HEK293 (cell line): ENCODE measurements around the gene ANKRD11.

Source experiments
- GLI2 ChIP-seq: fragments of 450-650 bp; formaldehyde crosslinking; IDR thresholded peaks from 2 replicates; pipeline ENCODE4; 2017; ENCODE audit warnings: missing biosample characterization, missing genetic modification characterization, low read depth, borderline replicate concordance
- GLIS1 ChIP-seq: fragments of 450-650 bp; formaldehyde crosslinking; IDR thresholded peaks from 2 replicates; pipeline ENCODE4 v1.5.1; 2016; ENCODE audit warnings: missing biosample characterization, missing genetic modification characterization
- HOXC10 ChIP-seq: sonication (generic); formaldehyde crosslinking; IDR thresholded peaks from 2 replicates; pipeline ENCODE4 v1.8.1; 2023; ENCODE audit warnings: mild to moderate bottlenecking, missing genetic modification reagents
- MEIS1 ChIP-seq: sonication (generic); formaldehyde crosslinking; IDR thresholded peaks from 2 replicates; pipeline ENCODE4 v1.8.1; 2022; ENCODE audit warnings: missing genetic modification reagents, mild to moderate bottlenecking, borderline replicate concordance
- MZF1 ChIP-seq: fragments of 450-650 bp; formaldehyde crosslinking; IDR thresholded peaks from 2 replicates; pipeline ENCODE4 v1.5.1; 2017; ENCODE audit warnings: missing biosample characterization, missing genetic modification characterization, borderline replicate concordance
- OSR2 ChIP-seq: fragments of 450-650 bp; formaldehyde crosslinking; IDR thresholded peaks from 2 replicates; pipeline ENCODE4 v1.5.1; 2016; ENCODE audit warnings: missing biosample characterization, missing genetic modification characterization
- OVOL3 ChIP-seq: fragments of 450-650 bp; formaldehyde crosslinking; IDR thresholded peaks from 2 replicates; pipeline ENCODE4 v1.5.1; 2016; ENCODE audit warnings: missing biosample characterization, missing genetic modification characterization
- SCRT2 ChIP-seq: fragments of 450-650 bp; formaldehyde crosslinking; IDR thresholded peaks from 2 replicates; pipeline ENCODE4 v1.5.1; 2016; ENCODE audit warnings: missing biosample characterization, missing genetic modification characterization
- SP2 ChIP-seq: fragments of 450-650 bp; formaldehyde crosslinking; IDR thresholded peaks from 2 replicates; pipeline ENCODE4 v1.5.1; 2016; ENCODE audit warnings: missing biosample characterization, missing genetic modification characterization
- SP7 ChIP-seq: fragments of 450-650 bp; formaldehyde crosslinking; IDR thresholded peaks from 2 replicates; pipeline ENCODE4 v1.5.1; 2016; ENCODE audit warnings: missing biosample characterization, missing genetic modification characterization
- YY2 ChIP-seq: fragments of 450-650 bp; formaldehyde crosslinking; IDR thresholded peaks from 2 replicates; pipeline ENCODE4 v1.5.1; 2016; ENCODE audit warnings: missing biosample characterization, missing genetic modification characterization
- ZFP37 ChIP-seq: fragments of 450-650 bp; formaldehyde crosslinking; IDR thresholded peaks from 2 replicates; pipeline ENCODE4 v1.5.1; 2016; ENCODE audit warnings: missing biosample characterization, missing genetic modification characterization
- ZNF10 ChIP-seq: fragments of 450-650 bp; formaldehyde crosslinking; IDR thresholded peaks from 2 replicates; pipeline ENCODE4 v1.5.1; 2017; ENCODE audit warnings: missing biosample characterization, missing genetic modification characterization
- ZNF121 ChIP-seq: fragments of 450-650 bp; formaldehyde crosslinking; IDR thresholded peaks from 2 replicates; pipeline ENCODE4 v1.5.1; 2016; ENCODE audit warnings: missing biosample characterization, missing genetic modification characterization
- ZNF140 ChIP-seq: fragments of 450-650 bp; formaldehyde crosslinking; IDR thresholded peaks from 2 replicates; pipeline ENCODE4 v1.5.1; 2016; ENCODE audit warnings: missing biosample characterization, missing genetic modification characterization
- ZNF146 ChIP-seq: fragments of 450-650 bp; formaldehyde crosslinking; IDR thresholded peaks from 2 replicates; pipeline ENCODE4 v1.5.1; 2016; ENCODE audit warnings: missing biosample characterization, missing genetic modification characterization
- ZNF169 ChIP-seq: fragments of 450-650 bp; formaldehyde crosslinking; IDR thresholded peaks from 2 replicates; pipeline ENCODE4 v1.5.1; 2016; ENCODE audit warnings: missing biosample characterization, missing genetic modification characterization
- ZNF214 ChIP-seq: fragments of 450-650 bp; formaldehyde crosslinking; IDR thresholded peaks from 2 replicates; pipeline ENCODE4 v1.5.1; 2017; ENCODE audit warnings: missing biosample characterization, mild to moderate bottlenecking, missing genetic modification characterization, borderline replicate concordance
- ZNF223 ChIP-seq: fragments of 450-650 bp; formaldehyde crosslinking; IDR thresholded peaks from 2 replicates; pipeline ENCODE4 v1.5.1; 2016; ENCODE audit warnings: missing biosample characterization, missing genetic modification characterization
- ZNF239 ChIP-seq: fragments of 450-650 bp; formaldehyde crosslinking; IDR thresholded peaks from 2 replicates; pipeline ENCODE4 v1.5.1; 2016; ENCODE audit warnings: missing biosample characterization, missing genetic modification characterization
- ZNF341 ChIP-seq: fragments of 450-650 bp; formaldehyde crosslinking; IDR thresholded peaks from 2 replicates; pipeline ENCODE4; 2016; ENCODE audit warnings: low read depth, missing biosample characterization, missing genetic modification characterization
- ZNF354C ChIP-seq: fragments of 450-650 bp; formaldehyde crosslinking; IDR thresholded peaks from 2 replicates; pipeline ENCODE4 v1.5.1; 2016; ENCODE audit warnings: missing biosample characterization, missing genetic modification characterization, low read depth, borderline replicate concordance
- ZNF426 ChIP-seq: fragments of 450-650 bp; formaldehyde crosslinking; IDR thresholded peaks from 2 replicates; pipeline ENCODE4 v1.5.1; 2017; ENCODE audit warnings: missing biosample characterization, missing genetic modification characterization, mild to moderate bottlenecking, inconsistent platforms, moderate library complexity
- ZNF433 ChIP-seq: fragments of 450-650 bp; formaldehyde crosslinking; IDR thresholded peaks from 2 replicates; pipeline ENCODE4 v1.5.1; 2016; ENCODE audit warnings: missing biosample characterization, missing genetic modification characterization, low read depth
- ZNF501 ChIP-seq: fragments of 450-650 bp; formaldehyde crosslinking; IDR thresholded peaks from 2 replicates; pipeline ENCODE4 v1.5.1; 2016; ENCODE audit warnings: missing biosample characterization, missing genetic modification characterization
- ZNF521 ChIP-seq: fragments of 450-650 bp; formaldehyde crosslinking; IDR thresholded peaks from 2 replicates; pipeline ENCODE4 v1.5.1; 2017; ENCODE audit warnings: missing biosample characterization, mild to moderate bottlenecking, missing genetic modification characterization
- ZNF548 ChIP-seq: fragments of 450-650 bp; formaldehyde crosslinking; IDR thresholded peaks from 2 replicates; pipeline ENCODE4 v1.5.1; 2016; ENCODE audit warnings: missing biosample characterization, missing genetic modification characterization
- ZNF558 ChIP-seq: fragments of 450-650 bp; formaldehyde crosslinking; IDR thresholded peaks from 2 replicates; pipeline ENCODE4 v1.5.1; 2016; ENCODE audit warnings: missing biosample characterization, missing genetic modification characterization
- ZNF561 ChIP-seq: fragments of 450-650 bp; IDR thresholded peaks from 2 replicates; pipeline ENCODE4 v1.5.1; 2018; ENCODE audit warnings: missing biosample characterization, missing genetic modification characterization, borderline replicate concordance
- ZNF600 ChIP-seq: fragments of 450-650 bp; formaldehyde crosslinking; IDR thresholded peaks from 2 replicates; pipeline ENCODE4 v1.5.1; 2016; ENCODE audit warnings: missing biosample characterization, missing genetic modification characterization
- ZNF610 ChIP-seq: fragments of 450-650 bp; formaldehyde crosslinking; IDR thresholded peaks from 2 replicates; pipeline ENCODE4 v1.5.1; 2016; ENCODE audit warnings: missing biosample characterization, missing genetic modification characterization, borderline replicate concordance
- ZNF654 ChIP-seq: fragments of 450-650 bp; formaldehyde crosslinking; IDR thresholded peaks from 2 replicates; pipeline ENCODE4 v1.5.1; 2016; ENCODE audit warnings: low read depth, missing biosample characterization, missing genetic modification characterization
- ZNF658 ChIP-seq: fragments of 450-650 bp; formaldehyde crosslinking; IDR thresholded peaks from 2 replicates; pipeline ENCODE4; 2016; ENCODE audit warnings: missing biosample characterization, missing genetic modification characterization
- ZNF677 ChIP-seq: fragments of 450-650 bp; IDR thresholded peaks from 2 replicates; pipeline ENCODE4 v1.5.0; 2018; ENCODE audit warnings: missing biosample characterization, mild to moderate bottlenecking, missing genetic modification characterization, moderate library complexity
- ZNF707 ChIP-seq: fragments of 450-650 bp; formaldehyde crosslinking; IDR thresholded peaks from 2 replicates; pipeline ENCODE4 v1.5.1; 2016; ENCODE audit warnings: missing biosample characterization, missing genetic modification characterization
- ZNF777 ChIP-seq: fragments of 450-650 bp; formaldehyde crosslinking; IDR thresholded peaks from 2 replicates; pipeline ENCODE4 v1.5.1; 2017; ENCODE audit warnings: missing biosample characterization, missing genetic modification characterization, borderline replicate concordance
- ZNF791 ChIP-seq: fragments of 450-650 bp; formaldehyde crosslinking; IDR thresholded peaks from 2 replicates; pipeline ENCODE4 v1.5.1; 2016; ENCODE audit warnings: missing biosample characterization, missing genetic modification characterization
- ZNF843 ChIP-seq: fragments of 450-650 bp; formaldehyde crosslinking; IDR thresholded peaks from 2 replicates; pipeline ENCODE4 v1.5.1; 2016; ENCODE audit warnings: missing biosample characterization, missing genetic modification characterization
- ZSCAN23 ChIP-seq: fragments of 450-650 bp; formaldehyde crosslinking; IDR thresholded peaks from 2 replicates; pipeline ENCODE4 v1.5.1; 2016; ENCODE audit warnings: missing biosample characterization, missing genetic modification characterization
- TF ChIP-seq, protein P1 (sequence below): fragments of 450-650 bp; formaldehyde crosslinking; IDR thresholded peaks from 2 replicates; pipeline ENCODE4 v1.5.1; 2016; ENCODE audit warnings: missing biosample characterization, missing genetic modification characterization
- TF ChIP-seq, protein P2 (sequence below): fragments of 450-650 bp; formaldehyde crosslinking; IDR thresholded peaks from 2 replicates; pipeline ENCODE4 v1.5.1; 2016; ENCODE audit warnings: missing biosample characterization, missing genetic modification characterization

Gene ANKRD11

DNA sequence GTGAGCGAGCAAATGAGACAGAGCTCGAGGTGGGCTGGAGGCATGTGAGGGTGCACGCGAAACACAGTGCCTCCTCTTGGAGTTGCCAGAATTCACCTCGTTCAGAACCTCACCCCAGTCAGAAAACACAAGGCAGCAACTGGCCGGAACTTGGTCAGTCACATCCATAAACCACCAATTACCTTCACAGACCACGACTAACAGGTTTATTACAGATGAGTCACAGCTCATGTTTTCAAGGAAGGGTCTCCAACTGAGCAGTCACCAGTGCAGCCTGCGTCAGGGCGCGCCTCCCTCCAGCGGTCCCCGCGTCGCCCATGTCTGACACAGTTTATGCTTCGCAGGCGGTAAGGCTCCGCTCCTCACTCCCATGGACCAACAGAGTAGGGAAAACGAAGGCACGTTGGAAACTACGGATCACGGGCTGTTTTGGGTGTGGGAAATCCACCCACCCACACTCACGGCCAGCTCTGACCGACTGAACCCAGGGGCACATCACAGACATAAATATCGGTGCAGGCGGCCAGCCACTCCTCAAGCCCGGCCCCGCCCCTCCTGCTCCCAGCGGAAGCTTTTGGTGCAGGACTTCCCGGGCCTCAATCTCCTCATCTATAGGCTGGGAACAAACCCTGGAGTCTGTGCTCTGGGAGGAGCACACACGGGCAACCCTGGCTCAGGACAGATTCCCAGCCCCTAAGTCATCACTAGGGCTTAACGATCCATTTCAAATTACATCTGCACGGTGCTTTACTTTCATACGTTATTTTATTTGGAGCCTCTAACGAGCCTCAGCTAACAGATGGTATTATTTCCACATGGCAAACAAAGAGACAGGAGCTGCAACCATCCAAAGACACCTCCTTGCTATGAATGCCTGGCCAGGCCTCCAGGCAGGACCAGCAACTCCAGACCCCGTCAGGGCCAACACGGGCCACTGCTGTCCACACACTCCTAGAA lies 146.6 kb downstream of the ANKRD11 start (continued):
- TF ChIP-seq, protein P1, sequence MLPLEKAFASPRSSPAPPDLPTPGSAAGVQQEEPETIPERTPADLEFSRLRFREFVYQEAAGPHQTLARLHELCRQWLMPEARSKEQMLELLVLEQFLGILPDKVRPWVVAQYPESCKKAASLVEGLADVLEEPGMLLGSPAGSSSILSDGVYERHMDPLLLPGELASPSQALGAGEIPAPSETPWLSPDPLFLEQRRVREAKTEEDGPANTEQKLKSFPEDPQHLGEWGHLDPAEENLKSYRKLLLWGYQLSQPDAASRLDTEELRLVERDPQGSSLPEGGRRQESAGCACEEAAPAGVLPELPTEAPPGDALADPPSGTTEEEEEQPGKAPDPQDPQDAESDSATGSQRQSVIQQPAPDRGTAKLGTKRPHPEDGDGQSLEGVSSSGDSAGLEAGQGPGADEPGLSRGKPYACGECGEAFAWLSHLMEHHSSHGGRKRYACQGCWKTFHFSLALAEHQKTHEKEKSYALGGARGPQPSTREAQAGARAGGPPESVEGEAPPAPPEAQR: no peak
- TF ChIP-seq ZNF654: no peak
- 0 out of 2 replicates have a peak, but pooled peaks have one; percentile 22 for TF ChIP-seq ZNF10
- TF ChIP-seq ZNF791 (tag by site-specific recombination): no peak
- TF ChIP-seq OSR2: no peak
- no peak for TF ChIP-seq ZNF426 (tag by site-specific recombination)
- TF ChIP-seq YY2 (tag by site-specific recombination): no peak
- TF ChIP-seq SCRT2: peak; percentile 86
- TF ChIP-seq GLIS1: peak; percentile 79
- TF ChIP-seq ZNF843 (tag by site-specific recombination): no peak
- no peak for TF ChIP-seq ZNF777 (tag by site-specific recombination)
- peak; percentile 34; the same call in 1 of the 2 replicates for TF ChIP-seq SP2
- no peak for TF ChIP-seq ZNF140
- TF ChIP-seq ZNF610 (tag by site-specific recombination): no peak
- TF ChIP-seq ZNF548 (tag by site-specific recombination): no peak
- peak; percentile 78 for TF ChIP-seq ZNF600
- no peak for TF ChIP-seq ZNF214
- TF ChIP-seq ZSCAN23 (tag by site-specific recombination): no peak
- TF ChIP-seq ZNF169: no peak
- TF ChIP-seq HOXC10 (CRISPR knock-in tag): no peak
- peak; percentile 43; the same call in 1 of the 2 replicates for TF ChIP-seq ZNF223 (tag by site-specific recombination)
- TF ChIP-seq ZNF707 (tag by site-specific recombination): no peak
- no peak for TF ChIP-seq GLI2 (tag by site-specific recombination)
- no peak for TF ChIP-seq ZNF433
- peak; percentile 89 for TF ChIP-seq SP7 (tag by site-specific recombination)
- peak; percentile 61; the same call in 1 of the 2 replicates for TF ChIP-seq ZNF121
- no peak for TF ChIP-seq ZNF558
- TF ChIP-seq ZNF561 (tag by site-specific recombination): no peak
- TF ChIP-seq, protein P2, sequence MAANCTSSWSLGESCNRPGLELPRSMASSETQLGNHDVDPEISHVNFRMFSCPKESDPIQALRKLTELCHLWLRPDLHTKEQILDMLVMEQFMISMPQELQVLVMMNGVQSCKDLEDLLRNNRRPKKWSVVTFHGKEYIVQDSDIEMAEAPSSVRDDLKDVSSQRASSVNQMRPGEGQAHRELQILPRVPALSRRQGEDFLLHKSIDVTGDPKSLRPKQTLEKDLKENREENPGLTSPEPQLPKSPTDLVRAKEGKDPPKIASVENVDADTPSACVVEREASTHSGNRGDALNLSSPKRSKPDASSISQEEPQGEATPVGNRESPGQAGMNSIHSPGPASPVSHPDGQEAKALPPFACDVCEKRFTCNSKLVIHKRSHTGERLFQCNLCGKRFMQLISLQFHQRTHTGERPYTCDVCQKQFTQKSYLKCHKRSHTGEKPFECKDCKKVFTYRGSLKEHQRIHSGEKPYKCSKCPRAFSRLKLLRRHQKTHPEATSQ (tag by site-specific recombination): no peak
- TF ChIP-seq MEIS1 (CRISPR knock-in tag): no peak
- no peak for TF ChIP-seq OVOL3 (tag by site-specific recombination)
- no peak for TF ChIP-seq ZNF501
- no peak for TF ChIP-seq ZNF521 (tag by site-specific recombination)
- no peak for TF ChIP-seq ZNF677 (tag by site-specific recombination)
- no peak for TF ChIP-seq ZNF146 (tag by site-specific recombination)
- TF ChIP-seq ZNF354C: no peak
- no peak for TF ChIP-seq ZNF341
- TF ChIP-seq ZNF239: no peak
- TF ChIP-seq MZF1: no peak
- no peak for TF ChIP-seq ZNF658 (tag by site-specific recombination)
- no peak for TF ChIP-seq ZFP37 (tag by site-specific recombination)
